ENCODE measurements around the gene MYOM3. TPM values are rescaled to one million over a fixed set of nuclear protein-coding genes. Genes with fewer than 3 reads are reported as not detected.

Gene MYOM3
- total and polyA plus RNA-seq, 2 of the 4 experiments (the other 2 are of a cell fraction), result 0.03 TPM; not detected in 1

- TF ChIP-seq RAD21 (IDR thresholded peaks at IDR 0.05; ENCODE audit: low read length), result peak; percentile 48
- TF ChIP-seq POLR2A (IDR thresholded peaks at IDR 0.05; ENCODE audit: low read depth, low read length), result no peak
- TF ChIP-seq MXI1 (IDR thresholded peaks at IDR 0.05; ENCODE audit: borderline replicate concordance, low read depth, low read length), result no peak
These were observed 38.6 kb upstream of the MYOM3 start (continued) for GRCh38 chr1:24150234-24151174.

DNA sequence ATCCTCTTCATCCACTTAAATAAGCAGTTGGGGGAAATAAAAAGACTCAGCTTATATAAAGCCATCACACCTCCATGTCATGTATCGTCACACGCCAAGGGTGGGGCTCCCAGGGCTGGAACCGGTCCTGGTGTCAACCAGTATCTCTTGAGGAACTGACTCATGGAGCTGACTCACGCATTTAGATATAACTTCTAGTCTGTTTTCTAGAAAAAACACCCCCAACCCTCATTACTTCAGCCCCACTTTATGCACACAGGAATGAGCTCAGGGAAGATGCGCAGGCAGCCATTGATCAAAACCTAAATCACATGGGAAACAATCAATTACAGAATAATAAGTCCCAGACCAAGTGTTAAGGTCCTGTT lies 37.9 kb upstream of the MYOM3 start:
- H2AFZ ChIP-seq (replicated peaks; ENCODE audit: low read length, poor library complexity), result peak overlapping the region; percentile 87
- CTCF ChIA-PET, result interaction anchor here (0.9 to 1.6 kb wide), 9 partner anchors 9 to 314 kb away, joined by 3 to 13 read pairs (median 4); no protein-coding TSS in a partner anchor

More for the DNA sequence above, 37.9 kb upstream of the MYOM3 start:
- Histone ChIP-seq H4K91ac (ENCODE audit: insufficient read depth, low read depth, low read length) (no peak overlapping the region), H3K4me3 (ENCODE audit: insufficient read depth, low read depth, low read length) (no peak overlapping the region), H2BK15ac (ENCODE audit: low read depth, low read length) (no peak overlapping the region), H3K4me2 (ENCODE audit: low read depth, low read length) (peak overlapping the region; percentile 56; the same call in 1 of the 2 replicates), H3K4me1 (ENCODE audit: control insufficient read depth, insufficient read depth, low read length) (peaks cover 5% of the 10 kb centered on the region), H3K79me1 (ENCODE audit: low read depth in 1 of 2, low read length in 2 of 2) (no peaks in the 10 kb centered on the region), H3K27ac (ENCODE audit: insufficient read depth, low read length) (no peak overlapping the region), H3K27me3 (ENCODE audit: control insufficient read depth, insufficient read depth, low read length) (peaks cover 52% of the 10 kb centered on the region), H3K36me3 (ENCODE audit: control insufficient read depth, insufficient read depth, low read length) (no peaks in the 10 kb centered on the region), H4K5ac (ENCODE audit: low read depth, low read length) (no peak overlapping the region), H2AK5ac (ENCODE audit: low read depth, low read length) (no peak overlapping the region), H3K18ac (ENCODE audit: low read depth, low read length) (no peak overlapping the region), H3K56ac (ENCODE audit: extremely low read depth, insufficient read depth, low read length) (no peak overlapping the region), H2BK5ac (ENCODE audit: low read depth, low read length, poor library complexity, severe bottlenecking) (no peak overlapping the region), H2BK120ac (ENCODE audit: low read depth, low read length) (no peak overlapping the region), H3K9me1 (ENCODE audit: insufficient read depth, low read length) (peaks cover 5% of the 10 kb centered on the region; the same call in 1 of the 2 replicates), H3K23ac (ENCODE audit: low read depth, low read length) (no peak overlapping the region), H3K14ac (replicated peaks; ENCODE audit: low read depth, low read length) (no peak overlapping the region), H2BK20ac (ENCODE audit: low read depth, low read length) (no peak overlapping the region), H3K9me3 (ENCODE audit: control insufficient read depth, insufficient read depth, low read length) (no peaks in the 10 kb centered on the region), H4K20me1 (ENCODE audit: insufficient read depth, low read length) (no peaks in the 10 kb centered on the region), H4K8ac (ENCODE audit: low read depth in 2 of 2, low read length in 2 of 2) (no peak overlapping the region), H3K9ac (ENCODE audit: low read depth, low read length) (no peak overlapping the region), H3K4ac (ENCODE audit: low read depth, low read length) (0 out of 2 replicates have a peak overlapping the region, but pooled peaks have one; percentile 28), H2AK9ac (replicated peaks; ENCODE audit: low read depth, low read length, poor library complexity) (no peak overlapping the region)
- POLR2A ChIA-PET (ENCODE audit: unreplicated experiment), result no interaction called here
- intact Hi-C loops (cut with micrococcal nuclease) (loop anchor here (2.0 to 5.0 kb wide), 2 partner anchors 47 to 241 kb away; no protein-coding TSS in a partner anchor), in situ Hi-C loops (cut with MboI; ENCODE audit: low sequenced_read_pairs) (no loop called here), dilution Hi-C loops (cut with HindIII; ENCODE audit: low sequenced_read_pairs, unreplicated experiment) (no loop called here)
- no TSS peak for BruUV-seq (replicated peaks)
- ATAC-seq (ENCODE audit: low read depth) (peak; percentile 46), DNase-seq (peak; percentile 69)
- TF ChIP-seq MXI1 (IDR thresholded peaks at IDR 0.05; ENCODE audit: borderline replicate concordance, low read depth, low read length) (no peak), FOS (IDR thresholded peaks at IDR 0.05; ENCODE audit: low read depth, low read length) (peak; percentile 42; the same call in 1 of the 2 replicates), POLR2A (IDR thresholded peaks at IDR 0.05; ENCODE audit: low read depth, low read length) (no peak)
- WGBS, 2 experiments (ENCODE audit: extremely low coverage in 2 of 2, insufficient read length in 1 of 2), result no CpG with 5 or more reads among the region's 5 CpGs
